K562 (cell line): ENCODE data around the gene TP53BP2. TPM values are rescaled to one million over a fixed set of nuclear protein-coding genes. Genes with fewer than 3 reads are reported as not detected.

Experiments used
- ATF6 ChIP-seq: sonication (generic); formaldehyde crosslinking; IDR thresholded peaks from 2 replicates; pipeline ENCODE4 v1.4.0; 2020; ENCODE audit warnings: mild to moderate bottlenecking, missing genetic modification reagents
- CBFA2T3 ChIP-seq: fragments of 450-650 bp; IDR thresholded peaks from 2 replicates; pipeline ENCODE4 v1.6.1; 2017
- COPS2 ChIP-seq: fragments of 450-650 bp; conservative IDR thresholded peaks from 2 replicates; pipeline ENCODE4 v1.6.1; 2016; ENCODE audit warnings: mild to moderate bottlenecking, moderate library complexity
- ELK1 ChIP-seq: sonication (generic); formaldehyde crosslinking; IDR thresholded peaks from 2 replicates; pipeline ENCODE4 v1.8.1; 2022; ENCODE audit warnings: missing genetic modification reagents
- GABPB2 ChIP-seq: fragments of 250-450 bp; sonication (Bioruptor Pico); conservative IDR thresholded peaks from 2 replicates; pipeline ENCODE4 v1.5.1; 2021; ENCODE audit warnings: mild to moderate bottlenecking
- GATA2 ChIP-seq: sonication (generic); formaldehyde crosslinking; IDR thresholded peaks from 2 replicates; pipeline ENCODE4 v1.4.0; 2020; ENCODE audit warnings: mild to moderate bottlenecking, missing genetic modification reagents
- HMGN3 ChIP-seq: IDR thresholded peaks from 2 replicates; pipeline ENCODE4 v1.6.1; 2011; ENCODE audit warnings: borderline replicate concordance, low read depth, mild to moderate bottlenecking, mixed read lengths, low read length; ENCODE audit not compliant: insufficient read length; ENCODE audit errors: extremely low read depth
- HNRNPL ChIP-seq: fragments of 200-400 bp; formaldehyde crosslinking; IDR thresholded peaks from 2 replicates; pipeline ENCODE4 v1.6.1; 2017; ENCODE audit warnings: low read depth, mild to moderate bottlenecking, low read length
- KLF6 ChIP-seq: fragments of 250-450 bp; sonication (Bioruptor Pico); IDR thresholded peaks from 2 replicates; pipeline ENCODE4 v1.4.0; 2020; ENCODE audit warnings: mild to moderate bottlenecking, moderate library complexity, borderline replicate concordance
- NFRKB ChIP-seq: fragments of 450-650 bp; IDR thresholded peaks from 2 replicates; pipeline ENCODE4 v1.6.1; 2016; ENCODE audit warnings: low read depth
- NR2F6 ChIP-seq: fragments of 450-650 bp; formaldehyde crosslinking; IDR thresholded peaks from 2 replicates; pipeline ENCODE4 v1.4.0; 2020; ENCODE audit warnings: mild to moderate bottlenecking
- PHF8 ChIP-seq: fragments of 200-600 bp; sonication (generic); IDR thresholded peaks from 2 replicates; pipeline ENCODE4 v1.6.1; 2012; ENCODE audit warnings: mixed run types, mild to moderate bottlenecking, inconsistent platforms, low read length, moderate library complexity, borderline replicate concordance
- RUNX1 ChIP-seq: sonication (generic); IDR thresholded peaks from 2 replicates; pipeline ENCODE4 v1.6.1; 2016; ENCODE audit warnings: antibody characterized with exemption, low read depth
- SMAD2 ChIP-seq: fragments of 150-350 bp; IDR thresholded peaks from 2 replicates; pipeline ENCODE4 v1.6.1; 2014; ENCODE audit warnings: low read depth, mild to moderate bottlenecking, low read length
- SPI1 ChIP-seq: IDR thresholded peaks from 2 replicates; pipeline ENCODE4 v1.6.1; 2011; ENCODE audit warnings: low read depth, low read length, control low read depth, borderline replicate concordance
- U2AF2 ChIP-seq: fragments of 200-400 bp; formaldehyde crosslinking; optimal IDR thresholded peaks from 2 replicates; pipeline ENCODE3; 2017; ENCODE audit warnings: low read depth, mild to moderate bottlenecking, low read length
- ZNF384 ChIP-seq: IDR thresholded peaks from 2 replicates; pipeline ENCODE4 v1.6.1; 2012; ENCODE audit warnings: low read depth, low read length, improper control_type of control experiment
- ZNF778 ChIP-seq: fragments of 450-650 bp; formaldehyde crosslinking; IDR thresholded peaks from 2 replicates; pipeline ENCODE4 v1.4.0; 2020; ENCODE audit warnings: mild to moderate bottlenecking, moderate library complexity
- polyA plus RNA-seq, 8 experiments: library from polyadenylated mRNA; depleted of rRNA in 4 of 8; stranded (reverse) in 5 of 8; unstranded in 3 of 8; fragments of >200 nt; fragmentation: Nextera tagmentation in 2 of 8; fragmentation: Illumina TruSeq in 1 of 8; extraction: Ambion mirVana in 2 of 8; extraction: Trizol in 1 of 8; gene quantifications; 2 replicates each; pipeline versions ENCODE4 v1.2.1 to v1.2.3, GENCODE V29; 2011 to 2014; ENCODE audit warnings: inconsistent platforms in 1 of 8, missing spikeins in 1 of 8
- total RNA-seq, 7 experiments: library from RNA; depleted of rRNA in 6 of 7; stranded (reverse); fragments of >200 nt in 6 of 7; fragmentation: Illumina TruSeq in 2 of 7; extraction: Trizol in 2 of 7; gene quantifications; 2 replicates each; pipeline versions ENCODE4 v1.2.1 to v1.2.3, GENCODE V29; 2011 to 2021; ENCODE audit warnings: low replicate concordance in 1 of 7
- TF ChIP-seq, protein P1 (sequence below): fragments of 450-650 bp; conservative IDR thresholded peaks from 2 replicates; pipeline ENCODE4 v1.6.1; 2016; ENCODE audit warnings: missing genetic modification characterization, low read depth, mild to moderate bottlenecking, control low read depth, missing compliant biosample characterization
- TF ChIP-seq, protein P2 (sequence below): fragments of 450-650 bp; IDR thresholded peaks from 2 replicates; pipeline ENCODE4 v1.6.1; 2016; ENCODE audit warnings: borderline replicate concordance

Gene TP53BP2
- total and polyA plus RNA-seq, 9 of the 15 experiments (the other 6 are each of a cell fraction or from before 2014, with no cell fraction given), result 17.0 to 69.6 (median 40.1) TPM

DNA sequence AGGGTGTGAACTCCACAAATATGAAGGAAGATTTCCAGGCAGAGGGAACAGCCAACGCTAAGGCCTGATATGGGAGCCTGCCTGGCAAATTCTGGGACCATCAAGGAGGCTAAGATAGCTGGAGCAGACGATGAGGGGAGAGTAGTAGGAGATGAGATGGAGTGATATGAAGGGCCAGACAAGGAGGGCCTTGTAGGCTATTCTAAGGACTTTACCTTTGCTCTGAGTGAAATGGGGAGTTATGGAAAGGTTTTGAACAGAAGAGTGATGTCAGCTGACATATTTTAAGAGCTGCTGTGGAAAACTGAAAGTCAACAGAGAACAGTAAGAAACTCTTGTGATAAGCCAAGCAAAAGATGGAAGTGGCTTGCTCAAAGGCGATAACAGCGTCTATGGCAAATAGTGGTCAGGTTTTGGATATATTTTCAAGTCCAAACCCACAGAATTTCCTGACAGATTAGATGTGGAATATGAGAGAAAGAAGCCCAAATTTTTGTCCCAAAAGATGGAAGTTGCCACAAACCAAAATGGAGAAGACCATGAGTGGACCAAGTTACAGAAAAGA, 2.1 kb upstream of the TP53BP2 start (continued):
- TF ChIP-seq, protein P1, sequence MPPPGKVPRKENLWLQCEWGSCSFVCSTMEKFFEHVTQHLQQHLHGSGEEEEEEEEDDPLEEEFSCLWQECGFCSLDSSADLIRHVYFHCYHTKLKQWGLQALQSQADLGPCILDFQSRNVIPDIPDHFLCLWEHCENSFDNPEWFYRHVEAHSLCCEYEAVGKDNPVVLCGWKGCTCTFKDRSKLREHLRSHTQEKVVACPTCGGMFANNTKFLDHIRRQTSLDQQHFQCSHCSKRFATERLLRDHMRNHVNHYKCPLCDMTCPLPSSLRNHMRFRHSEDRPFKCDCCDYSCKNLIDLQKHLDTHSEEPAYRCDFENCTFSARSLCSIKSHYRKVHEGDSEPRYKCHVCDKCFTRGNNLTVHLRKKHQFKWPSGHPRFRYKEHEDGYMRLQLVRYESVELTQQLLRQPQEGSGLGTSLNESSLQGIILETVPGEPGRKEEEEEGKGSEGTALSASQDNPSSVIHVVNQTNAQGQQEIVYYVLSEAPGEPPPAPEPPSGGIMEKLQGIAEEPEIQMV (tag), result 0 out of 2 replicates have a peak, but pooled peaks have one; percentile 12
- no peak for TF ChIP-seq SMAD2
- no peak for TF ChIP-seq PHF8
- TF ChIP-seq KLF6 (CRISPR knock-in tag), result peak; percentile 51; the same call in 1 of the 2 replicates
- peak; percentile 71 for TF ChIP-seq GATA2 (CRISPR knock-in tag)
- TF ChIP-seq SPI1, result no peak
- TF ChIP-seq ATF6 (CRISPR knock-in tag), result no peak
- TF ChIP-seq GABPB2 (CRISPR knock-in tag), result no peak
- TF ChIP-seq U2AF2, result no peak
- TF ChIP-seq COPS2, result no peak
- TF ChIP-seq CBFA2T3, result peak; percentile 85
- TF ChIP-seq ZNF778, result no peak
- 0 out of 2 replicates have a peak, but pooled peaks have one; percentile 30 for TF ChIP-seq NFRKB
- TF ChIP-seq, protein P2, sequence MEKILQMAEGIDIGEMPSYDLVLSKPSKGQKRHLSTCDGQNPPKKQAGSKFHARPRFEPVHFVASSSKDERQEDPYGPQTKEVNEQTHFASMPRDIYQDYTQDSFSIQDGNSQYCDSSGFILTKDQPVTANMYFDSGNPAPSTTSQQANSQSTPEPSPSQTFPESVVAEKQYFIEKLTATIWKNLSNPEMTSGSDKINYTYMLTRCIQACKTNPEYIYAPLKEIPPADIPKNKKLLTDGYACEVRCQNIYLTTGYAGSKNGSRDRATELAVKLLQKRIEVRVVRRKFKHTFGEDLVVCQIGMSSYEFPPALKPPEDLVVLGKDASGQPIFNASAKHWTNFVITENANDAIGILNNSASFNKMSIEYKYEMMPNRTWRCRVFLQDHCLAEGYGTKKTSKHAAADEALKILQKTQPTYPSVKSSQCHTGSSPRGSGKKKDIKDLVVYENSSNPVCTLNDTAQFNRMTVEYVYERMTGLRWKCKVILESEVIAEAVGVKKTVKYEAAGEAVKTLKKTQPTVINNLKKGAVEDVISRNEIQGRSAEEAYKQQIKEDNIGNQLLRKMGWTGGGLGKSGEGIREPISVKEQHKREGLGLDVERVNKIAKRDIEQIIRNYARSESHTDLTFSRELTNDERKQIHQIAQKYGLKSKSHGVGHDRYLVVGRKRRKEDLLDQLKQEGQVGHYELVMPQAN, result no peak
- no peak for TF ChIP-seq HMGN3
- no peak for TF ChIP-seq ZNF384
- TF ChIP-seq HNRNPL, result no peak
- no peak for TF ChIP-seq RUNX1
- TF ChIP-seq NR2F6, result no peak
- no peak for TF ChIP-seq ELK1
